ENCODE results near the gene RPS4Y1.

DNA sequence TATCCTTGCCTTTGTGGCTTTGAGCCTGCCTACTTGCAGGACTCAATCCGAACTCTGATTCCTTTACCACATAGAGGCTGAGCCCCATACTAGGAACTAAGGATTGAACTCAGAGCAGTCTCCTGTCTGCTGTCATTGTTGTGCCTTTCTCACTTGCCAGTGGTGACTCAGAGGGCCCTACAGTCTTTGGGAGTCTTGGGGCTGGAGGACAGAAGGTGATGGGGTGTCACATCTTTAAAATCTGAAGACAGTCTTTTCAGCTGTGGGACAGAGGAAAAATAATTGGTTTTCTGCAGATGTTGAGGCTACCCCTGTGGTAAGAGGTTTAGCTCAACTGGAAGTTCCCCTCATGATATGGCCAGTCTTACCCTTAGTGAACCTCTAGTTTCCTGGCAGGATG, 8.0 kb downstream of the RPS4Y1 start:
- TF ChIP-seq, protein P1, sequence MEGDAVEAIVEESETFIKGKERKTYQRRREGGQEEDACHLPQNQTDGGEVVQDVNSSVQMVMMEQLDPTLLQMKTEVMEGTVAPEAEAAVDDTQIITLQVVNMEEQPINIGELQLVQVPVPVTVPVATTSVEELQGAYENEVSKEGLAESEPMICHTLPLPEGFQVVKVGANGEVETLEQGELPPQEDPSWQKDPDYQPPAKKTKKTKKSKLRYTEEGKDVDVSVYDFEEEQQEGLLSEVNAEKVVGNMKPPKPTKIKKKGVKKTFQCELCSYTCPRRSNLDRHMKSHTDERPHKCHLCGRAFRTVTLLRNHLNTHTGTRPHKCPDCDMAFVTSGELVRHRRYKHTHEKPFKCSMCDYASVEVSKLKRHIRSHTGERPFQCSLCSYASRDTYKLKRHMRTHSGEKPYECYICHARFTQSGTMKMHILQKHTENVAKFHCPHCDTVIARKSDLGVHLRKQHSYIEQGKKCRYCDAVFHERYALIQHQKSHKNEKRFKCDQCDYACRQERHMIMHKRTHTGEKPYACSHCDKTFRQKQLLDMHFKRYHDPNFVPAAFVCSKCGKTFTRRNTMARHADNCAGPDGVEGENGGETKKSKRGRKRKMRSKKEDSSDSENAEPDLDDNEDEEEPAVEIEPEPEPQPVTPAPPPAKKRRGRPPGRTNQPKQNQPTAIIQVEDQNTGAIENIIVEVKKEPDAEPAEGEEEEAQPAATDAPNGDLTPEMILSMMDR (IDR thresholded peaks at IDR 0.05 in 8 of 11, conservative IDR thresholded peaks at IDR 0.05 in 3 of 11), result no peak
- no peak for TF ChIP-seq POLR2AphosphoS5 (IDR thresholded peaks at IDR 0.05)
- TF ChIP-seq POLR2A (IDR thresholded peaks at IDR 0.05), result no peak
